Glutamatergic neuron (in vitro differentiated cells): ENCODE measurements around the gene MRPL49. TPM values are rescaled to one million over a fixed set of nuclear protein-coding genes. Genes with fewer than 3 reads are reported as not detected.

Source experiments
- DNase-seq: peaks from one replicate; pipeline ENCODE4 v3.0.0; 2022
- H3K27ac Mint-ChIP-seq: one replicate; pipeline ENCODE4 v1.8.0; 2020; ENCODE audit warnings: mild to moderate bottlenecking, mixed read lengths, inconsistent platforms; ENCODE audit not compliant: unreplicated experiment
- H3K27me3 Mint-ChIP-seq: one replicate; pipeline ENCODE4 v1.8.0; 2020; ENCODE audit warnings: mild to moderate bottlenecking, moderate library complexity, mixed read lengths, inconsistent platforms; ENCODE audit not compliant: unreplicated experiment
- H3K36me3 Mint-ChIP-seq: one replicate; pipeline ENCODE4 v1.8.0; 2020; ENCODE audit warnings: mild to moderate bottlenecking, mixed read lengths, inconsistent platforms; ENCODE audit not compliant: unreplicated experiment
- H3K4me1 Mint-ChIP-seq: one replicate; pipeline ENCODE4 v1.8.0; 2020; ENCODE audit warnings: mild to moderate bottlenecking, low read depth, mixed read lengths, inconsistent platforms; ENCODE audit not compliant: unreplicated experiment
- H3K4me3 Mint-ChIP-seq: one replicate; pipeline ENCODE4 v1.8.0; 2020; ENCODE audit warnings: mild to moderate bottlenecking, mixed read lengths, inconsistent platforms; ENCODE audit not compliant: unreplicated experiment
- H3K9me3 Mint-ChIP-seq: one replicate; pipeline ENCODE4 v1.8.0; 2020; ENCODE audit warnings: mild to moderate bottlenecking, moderate library complexity, mixed read lengths, inconsistent platforms; ENCODE audit not compliant: unreplicated experiment
- CTCF ChIP-seq: fragments of 200-600 bp; sonication (generic); IDR thresholded peaks from one replicate; pipeline ENCODE4 v1.5.0; 2021; ENCODE audit not compliant: partially characterized antibody, unreplicated experiment
- total RNA-seq: library from RNA; stranded (reverse); fragmentation: NEBNext Ultra II Directional; extraction: Animal tissue kit (Norgen Biotek cat#: 25700); gene quantifications from one replicate; pipeline ENCODE4 v1.2.1, GENCODE V29; 2021; ENCODE audit not compliant: unreplicated experiment

Gene MRPL49
- total RNA-seq, 1 donor from 2014 or later, result 32.9 TPM

DNA sequence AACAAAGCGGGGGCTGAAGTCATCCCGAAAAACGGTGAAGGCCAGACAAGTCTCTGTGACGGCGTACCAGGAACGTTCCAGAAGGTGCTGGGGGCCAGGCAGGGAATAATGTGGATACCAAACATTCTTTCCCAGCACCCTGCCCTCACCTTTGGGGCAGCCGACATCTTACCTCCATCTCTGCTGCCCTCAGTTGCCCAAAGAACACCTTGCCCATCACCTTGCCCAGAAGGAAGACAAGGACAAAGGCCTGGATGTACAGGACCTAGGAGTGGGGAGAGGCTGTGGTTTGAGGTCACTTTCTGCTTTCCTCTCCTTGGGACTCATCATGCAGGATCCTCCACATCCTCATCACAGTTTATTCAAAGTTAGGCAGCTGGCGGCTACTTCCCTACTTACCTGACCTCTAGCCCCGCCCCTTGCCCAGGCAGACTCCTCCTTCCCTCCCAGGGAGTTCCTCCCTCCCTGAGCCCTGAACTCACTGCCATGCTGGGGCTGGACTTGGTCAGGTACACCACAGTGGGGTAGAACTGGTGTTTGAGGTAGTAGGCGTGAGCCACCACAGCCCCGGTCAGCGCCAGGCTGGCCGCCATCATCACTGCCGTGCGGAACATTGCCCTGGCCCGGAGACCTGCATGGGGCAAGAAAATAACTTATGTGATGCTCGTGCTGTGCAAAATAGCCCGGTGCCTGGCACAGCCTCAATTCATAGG, 11.0 kb downstream of the MRPL49 start:
- no peak for DNase-seq
- Mint-ChIP-seq H3K4me3 (peak overlapping the region; percentile 97), H3K9me3 (peaks cover 9% of the 10 kb centered on the region), H3K27me3 (peaks cover 6% of the 10 kb centered on the region), H3K36me3 (no peaks in the 10 kb centered on the region), H3K4me1 (peaks cover 15% of the 10 kb centered on the region), H3K27ac (peak overlapping the region; percentile 99)
- no peak for TF ChIP-seq CTCF

DNA sequence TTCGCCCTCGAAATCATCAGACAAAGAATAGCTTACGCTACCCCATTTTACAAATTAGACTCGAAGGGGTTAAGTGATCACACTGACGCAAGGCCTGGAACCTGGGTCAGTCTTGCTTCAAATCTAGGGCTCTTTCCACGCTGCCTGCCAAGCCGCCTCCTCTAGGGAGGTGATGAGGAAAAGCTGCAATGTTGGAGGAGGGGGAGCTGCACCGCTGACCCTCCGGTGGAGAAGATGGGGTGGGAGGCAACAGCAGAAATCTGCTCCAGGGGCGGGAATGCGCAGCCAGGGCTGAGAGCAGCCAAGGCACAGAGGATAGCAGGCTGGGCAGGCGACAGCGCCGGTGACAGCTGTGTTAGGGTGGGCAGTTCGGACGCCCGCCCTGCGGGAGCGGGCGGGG, 11.6 kb downstream of the MRPL49 start:
- DNase-seq, result no peak
- peaks cover 15% of the 10 kb centered on the region for H3K4me1 Mint-ChIP-seq
- peaks cover 6% of the 10 kb centered on the region for H3K27me3 Mint-ChIP-seq
- H3K9me3 Mint-ChIP-seq, result peaks cover 9% of the 10 kb centered on the region
- no peak for TF ChIP-seq CTCF
- H3K4me3 Mint-ChIP-seq, result peak overlapping the region; percentile 97
- peak overlapping the region; percentile 99 for H3K27ac Mint-ChIP-seq
- no peaks in the 10 kb centered on the region for H3K36me3 Mint-ChIP-seq

DNA sequence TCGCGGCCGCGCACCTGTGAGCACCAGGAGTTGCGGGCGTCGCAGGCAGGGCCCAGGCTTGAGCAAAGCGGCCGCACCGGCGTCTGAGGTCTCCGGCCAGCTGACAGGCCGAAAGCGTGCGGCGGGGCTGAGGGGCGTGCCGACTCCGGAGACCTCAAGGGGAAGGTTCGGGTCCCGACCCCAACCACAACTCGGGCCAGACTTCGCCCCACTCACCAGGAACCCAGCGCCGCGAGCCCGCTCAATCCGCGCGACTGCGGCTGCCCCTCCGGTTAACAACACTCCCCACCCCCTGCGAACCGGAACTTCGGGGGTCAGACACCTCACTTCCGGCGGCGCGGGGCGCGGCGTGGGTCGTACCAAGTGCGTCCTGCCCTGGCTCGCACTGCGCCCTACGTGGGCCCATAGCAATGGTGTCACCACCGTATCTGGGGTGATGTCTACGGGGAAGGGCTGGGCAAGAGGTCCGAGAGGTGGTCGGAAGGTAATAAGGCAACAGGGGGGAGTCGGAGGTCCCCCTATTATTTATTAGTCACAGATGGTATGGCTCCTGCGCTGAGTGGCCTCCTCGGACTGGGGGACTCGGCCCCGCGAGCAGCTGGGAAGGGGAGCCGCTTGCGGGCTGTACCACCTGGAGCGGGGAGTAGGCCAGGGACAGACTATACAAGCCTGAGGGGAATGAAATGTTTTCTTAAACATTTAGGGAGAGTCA, 12.3 kb downstream of the MRPL49 start, which contains the start of gene SYVN1:
SYVN1 (minus strand) TSS at position 280 of the 712 bp plus-strand sequence. CDS start 918 bp downstream, outside the sequence.
- Mint-ChIP-seq H3K36me3 (no peaks in the 10 kb centered on the region), H3K27ac (peak within 1 kb of the TSS; percentile 99), H3K4me1 (peaks cover 15% of the 10 kb centered on the region), H3K27me3 (peaks cover 6% of the 10 kb centered on the region), H3K9me3 (peaks cover 9% of the 10 kb centered on the region), H3K4me3 (peak within 1 kb of the TSS; percentile 97)
- peak; percentile 92 for DNase-seq
- no peak for TF ChIP-seq CTCF

DNA sequence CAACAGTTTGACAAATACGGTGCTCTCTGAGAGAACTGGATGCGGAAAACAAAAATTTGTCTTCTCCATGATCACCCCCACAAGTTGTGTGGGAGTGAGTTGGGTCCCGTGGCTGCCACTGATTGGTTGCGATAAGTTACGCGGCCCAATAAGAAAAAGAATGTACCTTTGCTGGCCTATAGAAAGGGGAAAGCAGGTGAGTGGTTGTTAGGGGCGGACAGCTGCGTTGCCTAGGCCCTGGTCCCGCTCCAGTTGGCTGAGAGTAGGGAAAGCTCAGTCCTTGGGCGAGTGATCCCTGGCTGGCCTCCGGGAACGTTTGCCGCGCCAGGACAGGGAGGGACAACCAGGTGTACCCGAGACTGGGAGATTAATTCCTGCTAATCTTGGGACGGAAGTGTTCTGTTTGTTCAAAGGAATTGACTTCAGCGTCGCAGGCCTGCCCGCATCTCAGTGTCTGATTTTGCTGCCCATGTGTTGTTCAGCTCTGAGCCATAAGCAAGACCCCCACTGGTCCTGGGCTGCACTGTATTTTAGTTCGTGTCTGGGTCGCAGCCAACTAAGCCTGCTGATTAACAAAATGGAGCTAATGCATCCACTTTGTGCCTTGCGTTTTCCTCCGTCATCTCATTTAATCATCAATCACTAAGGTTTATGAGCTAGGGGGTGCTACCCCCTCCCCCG, 13.0 kb downstream of the MRPL49 start:
- Mint-ChIP-seq H3K27ac (peak overlapping the region; percentile 99), H3K27me3 (peaks cover 6% of the 10 kb centered on the region), H3K4me1 (peaks cover 15% of the 10 kb centered on the region), H3K9me3 (peaks cover 9% of the 10 kb centered on the region), H3K4me3 (peak overlapping the region; percentile 97), H3K36me3 (no peaks in the 10 kb centered on the region)
- peak; percentile 75 for DNase-seq
- TF ChIP-seq CTCF, result no peak
